Dedifferentiated amniotic fluid mesenchymal stem cell (primary cell): Measurements from ENCODE around the gene TUSC7.

ENCODE experiments used
- DNase-seq: peaks from one replicate; pipeline ENCODE4 v3.0.0-alpha.2; 2016; ENCODE audit errors: extremely low spot score

TUSC7 gene

GRCh38 chr3:116709479-116709878, at the start of gene TUSC7:
Gene TUSC7 (plus strand): TSS chr3:116709779.
- no peak for DNase-seq

GRCh38 chr3:116661196-116661595, 48.4 kb upstream of the TUSC7 start:
- DNase-seq: no peak

GRCh38 chr3:116663161-116664110, 46.1 kb upstream of the TUSC7 start:
- DNase-seq: no peak

- DNase-seq: no peak
Measured at GRCh38 chr3:116667324-116667723, 42.3 kb upstream of the TUSC7 start.

DNA sequence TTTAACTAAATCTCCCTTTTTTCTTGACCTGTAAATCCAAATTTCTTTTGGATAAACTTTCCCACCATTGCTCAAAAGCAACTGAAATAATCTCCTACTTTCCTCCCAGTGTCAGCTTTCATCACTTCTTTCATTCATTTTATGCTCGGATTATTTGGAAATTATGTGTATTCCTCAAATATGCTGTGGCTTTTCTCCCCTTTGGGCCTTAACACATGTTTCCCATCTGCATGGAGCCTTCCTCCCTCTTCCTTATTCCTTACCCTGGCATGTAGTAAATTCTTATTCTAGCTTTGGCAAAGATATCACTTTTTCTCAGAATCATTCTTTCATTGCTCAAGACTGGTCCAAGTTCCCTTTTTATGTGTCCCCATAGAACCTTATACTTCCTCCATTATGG, 41.8 kb upstream of the TUSC7 start:
- DNase-seq: no peak

GRCh38 chr3:116669576-116669975, 40.0 kb upstream of the TUSC7 start:
- DNase-seq: no peak

- DNase-seq: no peak
Measured at GRCh38 chr3:116671151-116671550, 38.4 kb upstream of the TUSC7 start.

DNA sequence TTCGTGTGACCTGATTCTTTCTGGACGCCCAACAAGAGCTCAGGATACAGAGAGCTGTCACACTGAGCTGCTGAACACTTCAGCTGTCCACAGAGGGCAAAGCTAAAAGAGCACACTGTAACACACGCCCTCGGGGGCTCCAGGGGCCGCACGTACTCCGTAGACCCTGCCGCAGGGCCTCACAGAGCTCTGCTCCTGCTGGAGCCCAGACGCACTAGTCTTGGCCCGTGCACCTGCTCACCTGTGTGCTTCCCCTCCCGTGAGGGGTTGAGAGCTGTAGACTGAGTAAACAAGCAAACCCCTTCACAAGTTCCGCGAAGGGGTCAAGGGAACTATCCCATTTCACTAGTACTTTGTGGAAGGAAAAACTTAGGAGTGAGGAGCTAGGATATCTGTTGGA, 30.7 kb upstream of the TUSC7 start:
- DNase-seq: no peak

GRCh38 chr3:116691041-116691440, 18.5 kb upstream of the TUSC7 start:
- DNase-seq: no peak

GRCh38 chr3:116701070-116701469, 8.5 kb upstream of the TUSC7 start:
- no peak for DNase-seq

DNA sequence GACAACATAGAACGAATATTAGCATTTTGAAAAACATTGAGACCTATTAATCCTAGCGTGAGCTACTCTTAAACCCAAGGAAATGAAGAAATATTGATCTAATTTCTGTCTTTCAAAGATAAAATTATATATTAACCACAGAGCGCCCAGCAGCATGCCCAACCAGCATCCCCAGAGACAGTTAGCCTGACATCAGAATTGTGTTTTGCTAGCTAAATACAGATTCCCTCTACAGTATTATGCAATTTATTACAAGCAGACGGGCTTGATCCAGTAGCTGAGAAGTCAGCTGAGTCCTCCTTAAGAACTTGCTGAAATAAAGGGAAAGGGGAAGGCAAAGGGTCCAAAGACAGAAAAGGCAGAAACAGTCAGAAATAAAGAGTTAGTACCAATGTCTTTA, 7.2 kb upstream of the TUSC7 start:
- no peak for DNase-seq

GRCh38 chr3:116707531-116707930, 2.0 kb upstream of the TUSC7 start:
- DNase-seq: no peak

GRCh38 chr3:116716490-116716889, 6.9 kb downstream of the TUSC7 start:
- no peak for DNase-seq

GRCh38 chr3:116717566-116717965, 8.0 kb downstream of the TUSC7 start:
- DNase-seq: no peak

GRCh38 chr3:116728454-116728853, 18.9 kb downstream of the TUSC7 start:
- no peak for DNase-seq

DNA sequence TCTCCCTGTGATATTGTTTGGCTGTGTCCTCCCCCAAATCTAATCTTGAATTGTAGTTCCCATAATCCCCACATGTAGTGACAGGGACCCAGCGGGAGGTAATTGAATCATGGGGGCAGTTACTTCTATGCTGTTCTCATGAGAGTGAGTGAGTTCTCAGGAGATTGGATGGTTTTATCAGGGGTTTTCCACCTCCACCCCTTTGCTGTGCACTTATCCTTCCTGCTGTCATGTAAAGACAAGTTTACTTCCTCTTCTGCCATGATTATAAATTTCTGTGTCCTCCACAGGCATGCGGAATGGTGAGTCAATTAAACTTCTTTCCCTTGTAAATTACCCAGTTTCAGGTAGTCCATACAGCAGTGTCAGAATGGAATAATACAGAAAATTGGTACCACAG, 24.7 kb downstream of the TUSC7 start:
- no peak for DNase-seq

- DNase-seq: no peak
Measured at GRCh38 chr3:116739678-116740077, 30.1 kb downstream of the TUSC7 start.

GRCh38 chr3:116740293-116740692, 30.7 kb downstream of the TUSC7 start:
- no peak for DNase-seq

DNA sequence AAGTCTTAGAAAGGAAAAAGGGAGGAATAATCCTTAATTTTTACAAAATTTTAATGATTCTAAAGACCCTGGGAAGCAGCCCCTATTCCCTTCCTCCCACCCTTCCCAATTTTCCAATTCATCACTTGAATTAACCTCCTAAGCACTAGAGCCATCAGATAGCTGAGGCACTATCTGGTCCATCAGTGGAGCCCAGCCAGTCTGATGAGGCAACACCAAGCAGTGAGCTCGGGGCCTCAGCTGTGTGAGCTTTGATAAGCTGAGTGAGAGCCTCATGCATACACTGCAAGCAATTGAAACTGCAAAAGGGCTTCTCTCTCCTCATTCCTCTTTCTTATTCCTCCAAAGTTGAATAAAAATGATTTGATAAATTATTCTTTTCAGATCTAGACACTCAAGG, 31.9 kb downstream of the TUSC7 start:
- DNase-seq: no peak

DNA sequence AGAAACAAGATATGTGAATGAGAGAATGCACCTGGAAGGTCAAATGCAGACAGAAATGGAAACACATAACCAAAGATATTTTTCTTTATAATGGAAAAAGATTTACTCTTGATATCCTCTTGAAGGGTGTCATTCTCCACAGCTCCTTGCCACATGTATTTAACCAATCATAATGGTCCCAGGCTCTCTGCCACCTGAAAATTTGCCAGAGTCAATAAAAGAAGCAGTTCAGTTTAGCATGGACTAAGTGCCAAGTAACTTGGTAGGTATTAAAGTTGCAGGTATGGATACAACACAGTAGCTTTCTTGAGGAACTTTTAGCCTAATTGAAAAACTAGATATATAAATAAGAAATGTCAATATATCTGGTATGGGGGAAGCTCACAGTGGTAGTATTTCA, 33.5 kb downstream of the TUSC7 start:
- no peak for DNase-seq

DNA sequence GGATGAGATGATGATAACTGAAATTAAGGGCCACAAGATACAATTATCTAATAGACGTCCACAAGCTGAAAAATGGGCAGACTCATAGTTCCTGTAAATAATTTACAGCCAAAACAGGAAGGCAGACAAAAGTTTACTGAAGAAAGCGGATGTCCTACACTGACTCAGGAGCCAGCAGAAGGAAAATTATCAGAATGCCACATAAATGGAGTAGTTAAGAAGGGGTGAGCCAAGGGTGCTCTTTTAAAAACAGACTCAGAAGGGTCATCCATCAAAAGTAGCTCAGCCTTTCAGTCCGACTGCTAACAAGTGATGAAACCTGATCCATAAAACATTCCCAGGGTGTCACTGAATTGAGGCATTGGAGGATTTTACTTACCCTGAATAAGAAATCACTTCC, 39.8 kb downstream of the TUSC7 start:
- no peak for DNase-seq

DNA sequence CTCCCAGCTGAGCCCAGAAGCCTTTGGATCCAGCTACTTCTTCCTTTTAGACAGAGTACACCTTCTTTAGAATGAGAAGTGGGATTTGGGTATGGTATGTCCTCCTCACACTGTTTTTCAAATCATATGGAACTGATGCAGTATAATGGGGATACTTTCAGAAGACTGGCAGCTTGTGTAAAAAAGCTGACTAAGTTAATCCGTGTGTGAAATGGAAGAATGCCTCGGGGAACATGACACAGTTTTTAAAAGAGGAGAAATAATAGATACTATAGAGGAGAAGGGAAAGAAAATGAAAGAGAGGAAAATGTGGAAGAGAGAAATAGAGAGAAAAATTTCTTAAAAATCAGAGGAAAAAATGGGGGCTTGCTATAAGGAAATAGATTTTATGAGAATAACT, 47.7 kb downstream of the TUSC7 start:
- no peak for DNase-seq

DNA sequence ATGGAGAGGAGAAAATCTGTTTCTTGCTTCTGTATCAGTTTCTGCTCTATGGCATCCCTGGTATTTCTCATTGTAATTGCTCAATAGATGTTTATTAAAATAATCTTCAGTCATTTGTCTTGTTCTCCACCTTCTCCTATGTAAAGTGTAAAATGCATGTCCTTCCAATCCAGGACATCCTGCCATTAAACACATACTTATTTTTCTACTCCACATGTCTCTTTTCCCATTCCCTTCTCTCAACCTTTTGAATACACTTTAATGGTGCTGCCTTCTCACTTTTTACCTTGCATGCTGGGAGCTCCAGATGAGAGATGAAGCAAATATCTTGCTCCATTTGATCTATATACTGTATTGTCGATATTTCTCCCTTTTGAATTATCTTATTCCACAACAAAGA, 49.7 kb downstream of the TUSC7 start:
- DNase-seq: no peak
